ENCODE results near the gene DTL. TPM values are rescaled to one million over a fixed set of nuclear protein-coding genes. Genes with fewer than 3 reads are reported as not detected.

The DTL gene
- total RNA-seq, 1 experiment from 2014 or later: 73.0 TPM

- peaks cover 5% of the 10 kb centered on the region; the same call in 1 of the 2 replicates for H3K79me2 ChIP-seq (ENCODE audit: insufficient read depth, low read length)
Observed at GRCh38 chr1:212044851-212045250, 9.3 kb downstream of the DTL start.

More at GRCh38 chr1:212044851-212045250, 9.3 kb downstream of the DTL start:
- H3K4me1 ChIP-seq (ENCODE audit: insufficient read depth, low read length): no peaks in the 10 kb centered on the region
- no peak overlapping the region for H4K5ac ChIP-seq (ENCODE audit: insufficient read length, low read depth, low read length)
- H2BK20ac ChIP-seq (ENCODE audit: low read depth, low read length, poor library complexity, severe bottlenecking): no peak overlapping the region
- Mint-ChIP-seq H3K36me3 (ENCODE audit: insufficient read depth in 1 of 3, low read depth in 3 of 3) (peaks cover 34 to 62% (median 55%) of the 10 kb centered on the region in 3 experiments; a peak in 6 of 7 replicates), H3K9me3 (no peaks in the 10 kb centered on the region), H3K27me3 (ENCODE audit: low read depth) (no peaks in the 10 kb centered on the region; the same call in 1 of the 2 replicates), H3K27ac (no peak overlapping the region), H3K4me3 (no peak overlapping the region), H3K4me1 (peaks cover 2 to 7% of the 10 kb centered on the region in 2 experiments; a peak in 2 of 4 replicates)
- no peak overlapping the region for H4K8ac ChIP-seq (replicated peaks; ENCODE audit: insufficient read length, low read depth, low read length)
- no peak for TF ChIP-seq CTCF (conservative IDR thresholded peaks at IDR 0.05)
- no CpG with 5 or more reads among the region's 1 CpG for WGBS (ENCODE audit: extremely low coverage, insufficient read length, low lambda C conversion rate)
- H2BK12ac ChIP-seq (ENCODE audit: insufficient read length, low read depth, low read length): no peak overlapping the region
- H3K56ac ChIP-seq (ENCODE audit: insufficient read length, low read depth, low read length): no peak overlapping the region
- no peaks in the 10 kb centered on the region for H4K20me1 ChIP-seq (ENCODE audit: control insufficient read depth, insufficient read depth, insufficient read length)
- H3K27me3 ChIP-seq (ENCODE audit: insufficient read depth, low read length): no peaks in the 10 kb centered on the region
- H3K4me2 ChIP-seq (ENCODE audit: insufficient read depth, insufficient read length, low read length): no peak overlapping the region
- no peak for DNase-seq
- H3T11ph ChIP-seq (ENCODE audit: low read length): no peak overlapping the region
- H2BK15ac ChIP-seq (ENCODE audit: low read depth, low read length): no peak overlapping the region
- H2BK120ac ChIP-seq (ENCODE audit: low read depth, low read length, poor library complexity, severe bottlenecking): no peak overlapping the region
- H2AFZ ChIP-seq (ENCODE audit: low read length): no peak overlapping the region
- no peak overlapping the region for H3K18ac ChIP-seq (ENCODE audit: insufficient read length, low read depth, low read length)
- no peak overlapping the region for H3K27ac ChIP-seq (ENCODE audit: insufficient read length, low read depth, low read length)
- H2AK5ac ChIP-seq (ENCODE audit: insufficient read length, low read length): no peak overlapping the region
- H3K23ac ChIP-seq (ENCODE audit: insufficient read length, low read depth, low read length): no peak overlapping the region
- no peak overlapping the region for H4K91ac ChIP-seq (ENCODE audit: insufficient read length, low read depth, low read length)
- H3K79me1 ChIP-seq (ENCODE audit: insufficient read depth, low read depth, low read length, poor library complexity, severe bottlenecking): peaks cover 4% of the 10 kb centered on the region
- H3K4ac ChIP-seq (ENCODE audit: low read depth, low read length): no peak overlapping the region
- no peaks in the 10 kb centered on the region for H3K23me2 ChIP-seq (ENCODE audit: insufficient read length, low read depth, low read length, poor library complexity, severe bottlenecking)
- no peaks in the 10 kb centered on the region for H3K9me3 ChIP-seq (ENCODE audit: control insufficient read depth, low read depth, low read length)
- no peak overlapping the region for H2BK5ac ChIP-seq (ENCODE audit: insufficient read length, low read length)
- no peak overlapping the region for H3K14ac ChIP-seq (ENCODE audit: insufficient read depth, low read length)
- no peak overlapping the region for H3K9ac ChIP-seq (ENCODE audit: extremely low read depth, insufficient read length, low read length)

Data from H9 (cell line).